CD4-positive, alpha-beta T cell treated with Interleukin-6 for 4 hours (primary cell): ENCODE results near the gene PEBP1.
"Not testable (repeated sequence)": the region's sequence is repeated elsewhere in the genome, so short reads cannot be mapped to it uniquely, and the experiment has no call there.

Source experiments
- DNase-seq: peaks from one replicate; pipeline ENCODE4 v3.0.0-alpha.2; 2020; ENCODE audit warnings: mixed read lengths

The PEBP1 gene

DNA sequence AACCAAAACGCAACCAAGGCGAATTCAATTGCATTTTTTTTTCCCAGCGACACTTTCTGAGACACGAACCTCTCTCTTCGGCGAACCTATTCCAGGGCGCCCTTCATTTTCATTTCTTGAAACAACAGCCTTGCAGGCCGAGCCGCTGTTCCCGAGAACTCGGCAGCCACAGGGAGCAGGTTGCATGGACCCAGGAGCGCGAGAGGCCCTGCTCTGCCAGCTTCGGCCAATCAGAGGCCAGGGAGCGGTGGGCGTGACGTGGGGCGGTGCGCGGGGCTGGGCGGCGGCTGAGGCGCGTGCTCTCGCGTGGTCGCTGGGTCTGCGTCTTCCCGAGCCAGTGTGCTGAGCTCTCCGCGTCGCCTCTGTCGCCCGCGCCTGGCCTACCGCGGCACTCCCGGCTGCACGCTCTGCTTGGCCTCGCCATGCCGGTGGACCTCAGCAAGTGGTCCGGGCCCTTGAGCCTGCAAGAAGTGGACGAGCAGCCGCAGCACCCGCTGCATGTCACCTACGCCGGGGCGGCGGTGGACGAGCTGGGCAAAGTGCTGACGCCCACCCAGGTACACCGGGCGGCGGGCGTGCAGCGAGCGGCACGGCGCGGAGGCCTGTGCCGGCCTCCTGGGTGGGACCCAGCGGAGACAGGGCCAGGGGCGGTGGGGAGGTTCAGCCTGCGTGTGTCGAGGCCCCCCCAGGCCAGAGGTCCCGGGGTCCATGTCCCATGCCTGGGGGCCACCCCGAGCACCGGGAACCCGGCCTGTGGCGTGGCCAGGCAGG is at the start of gene PEBP1:
TSS of gene PEBP1 (plus strand) at position 337 of the 771 bp plus-strand sequence. CDS start at position 423, 86 bp downstream.
- peak; percentile 95 for DNase-seq

DNA sequence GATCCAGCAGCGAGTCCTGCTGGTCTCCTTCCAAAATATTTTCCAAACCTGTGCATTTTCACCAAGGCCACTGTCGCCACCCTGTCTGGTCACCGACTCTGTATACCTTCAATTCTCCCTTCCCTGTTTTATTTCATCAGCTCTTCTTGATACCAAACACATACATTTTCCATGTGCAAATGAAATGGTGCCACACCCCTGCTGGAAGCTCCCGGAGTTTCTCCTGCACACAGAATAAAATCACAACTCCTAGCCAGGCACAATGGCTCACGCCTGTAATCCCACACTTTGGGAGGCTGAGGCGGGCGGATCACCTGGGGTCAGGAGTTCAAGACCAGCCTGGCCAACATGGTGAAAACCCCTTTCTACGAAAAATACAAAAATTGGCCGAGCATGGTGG is 46.1 kb upstream of the PEBP1 start:
- no peak for DNase-seq

DNA sequence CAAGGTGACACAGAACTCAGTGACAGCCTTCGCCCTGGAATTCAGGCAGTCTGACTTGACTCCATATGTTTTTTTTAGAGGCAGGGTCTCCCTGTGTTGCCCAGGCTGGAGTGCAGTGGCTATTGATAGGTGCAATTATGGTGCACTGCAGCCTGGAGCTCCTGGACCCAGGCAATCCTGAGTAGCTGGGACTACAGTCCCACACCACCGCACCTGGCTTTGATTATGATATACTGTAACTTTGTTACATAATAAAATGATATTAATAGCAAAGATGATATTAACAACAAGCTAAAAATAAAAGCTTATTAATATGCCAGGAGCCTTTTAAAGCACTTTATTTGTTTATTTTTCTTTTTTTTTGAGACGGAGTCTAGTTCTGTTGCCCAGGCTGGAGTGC is 41.9 kb upstream of the PEBP1 start:
- DNase-seq = no peak

DNA sequence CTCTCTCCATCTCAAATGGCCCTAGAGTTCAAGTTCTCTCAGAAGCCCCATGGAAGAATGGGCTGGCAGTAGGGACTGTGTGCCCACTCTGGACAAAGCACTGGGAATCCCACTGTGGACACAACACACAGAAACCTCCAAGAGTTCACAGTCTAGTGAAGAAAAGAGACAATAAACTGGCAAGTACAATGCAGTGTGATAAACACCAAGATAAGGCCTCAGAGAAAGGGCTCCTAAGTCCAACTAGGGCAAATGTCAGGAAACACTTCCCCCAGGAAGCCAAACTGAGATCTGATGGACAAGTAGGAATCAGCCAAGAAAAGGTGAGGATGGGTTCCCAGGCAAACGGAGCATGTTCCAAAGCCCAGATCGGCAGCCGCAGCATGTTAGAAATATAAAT is 37.5 kb upstream of the PEBP1 start:
- DNase-seq = no peak

DNA sequence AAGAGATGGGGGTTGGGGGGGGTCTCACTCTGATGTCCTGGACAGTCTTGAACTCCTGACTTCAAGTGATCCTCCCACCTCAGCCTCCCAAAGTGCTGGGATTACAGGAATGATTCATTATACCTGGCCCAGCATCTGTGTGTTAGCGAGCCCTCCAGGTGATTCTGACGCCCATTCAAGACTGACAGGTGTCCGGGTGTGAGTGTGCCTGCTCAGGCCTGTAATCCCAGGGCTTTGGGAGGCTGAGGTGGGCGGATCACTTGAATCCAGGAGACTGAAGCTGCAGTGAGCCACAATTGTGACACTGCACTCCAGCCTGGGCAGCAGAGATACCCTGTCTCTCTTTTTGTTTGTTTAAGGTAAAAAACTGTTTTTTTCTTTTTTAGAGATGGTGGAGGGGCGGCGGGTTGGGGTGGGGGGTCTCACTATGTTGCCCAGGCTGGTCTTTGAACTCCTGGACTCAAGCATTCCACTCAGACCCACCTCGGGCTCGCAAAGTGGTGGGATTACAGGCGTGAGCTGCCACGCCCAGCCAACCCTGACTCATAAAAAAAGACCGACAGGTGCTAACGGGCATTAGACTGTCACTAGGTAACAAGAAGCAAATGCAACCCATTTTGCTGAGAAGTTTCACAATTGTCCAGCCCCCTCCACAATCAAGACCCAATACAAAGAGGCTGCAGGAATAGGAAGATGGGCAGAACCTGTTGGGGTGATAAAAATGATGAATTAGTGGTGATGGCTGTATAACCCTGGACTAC is 36.8 kb upstream of the PEBP1 start:
- no peak for DNase-seq

DNA sequence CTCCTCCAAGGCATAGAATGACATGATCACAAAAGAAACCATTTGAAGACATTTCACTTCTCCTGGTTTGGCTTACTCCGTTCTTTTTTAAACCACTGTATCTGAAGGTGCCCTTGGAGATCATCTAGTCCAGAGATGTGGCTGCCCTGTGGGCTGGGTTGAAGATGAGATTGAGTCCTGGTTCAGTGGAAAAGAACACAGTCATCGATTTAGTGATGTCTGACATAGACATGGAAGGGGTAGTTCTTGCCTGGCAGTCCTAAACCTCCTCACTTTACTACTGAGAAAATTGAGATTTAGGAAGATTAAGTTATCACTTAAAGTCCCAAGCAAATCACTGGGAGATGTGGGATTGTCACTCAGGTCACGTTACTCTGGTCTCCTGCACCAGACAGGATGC is 34.9 kb upstream of the PEBP1 start:
- DNase-seq = no peak

DNA sequence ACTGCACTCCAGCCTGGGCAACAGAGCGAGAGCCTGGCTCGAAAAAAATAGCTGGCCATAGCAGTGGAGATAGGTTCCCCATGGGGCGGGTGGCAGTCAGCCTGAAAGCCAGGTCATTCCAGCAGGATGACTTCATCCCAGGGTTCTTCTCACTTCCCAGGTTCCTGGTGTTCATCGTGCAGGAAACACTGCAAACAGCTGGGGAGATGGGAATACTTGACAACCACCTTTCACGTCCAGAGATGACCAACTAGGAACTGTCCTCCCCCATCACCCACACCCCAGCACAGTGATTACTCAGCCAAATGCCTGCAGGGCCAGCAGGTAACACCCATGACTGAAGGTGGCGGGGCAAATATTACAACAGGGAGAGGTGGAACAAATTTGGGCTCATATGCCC is 33.9 kb upstream of the PEBP1 start:
- no peak for DNase-seq

DNA sequence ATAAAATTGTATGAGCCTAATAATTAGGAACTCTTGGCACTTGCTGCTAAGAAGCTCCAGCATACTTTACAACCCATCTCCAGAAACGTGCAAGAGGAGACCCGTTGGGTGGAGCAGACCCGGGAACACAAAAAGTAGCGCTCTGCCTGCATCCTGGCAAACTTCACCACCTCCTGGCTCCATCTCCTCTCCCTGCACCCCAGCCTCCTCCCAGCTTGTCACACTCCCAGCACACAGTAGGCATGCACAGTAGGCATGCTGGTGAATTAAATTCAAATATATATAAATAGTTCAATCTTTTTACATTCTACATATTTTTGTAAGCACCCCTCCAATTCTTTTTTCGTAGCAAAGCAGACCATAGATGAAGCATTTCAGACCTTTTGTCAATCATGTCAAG is 33.3 kb upstream of the PEBP1 start:
- DNase-seq = no peak

DNA sequence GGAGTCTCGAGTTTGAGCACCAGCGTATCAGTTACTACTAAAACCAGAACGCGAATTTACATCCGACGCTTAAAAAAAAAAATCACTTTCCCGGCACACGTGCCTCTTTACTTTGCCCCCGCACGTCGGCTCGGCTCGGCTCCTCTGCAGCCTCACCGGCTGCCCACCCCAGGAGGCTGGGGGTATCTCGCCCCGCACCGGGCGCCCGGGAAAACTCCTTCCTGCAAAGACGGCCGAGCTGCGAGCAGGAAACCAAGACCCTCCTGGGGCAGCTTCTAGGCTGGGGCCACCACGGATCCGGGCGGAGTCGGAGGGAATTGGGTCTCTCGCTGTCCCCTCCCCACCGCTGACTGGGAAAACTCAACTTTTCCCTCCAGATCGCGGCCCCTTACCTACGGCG is 32.7 kb upstream of the PEBP1 start:
- DNase-seq = no peak

DNA sequence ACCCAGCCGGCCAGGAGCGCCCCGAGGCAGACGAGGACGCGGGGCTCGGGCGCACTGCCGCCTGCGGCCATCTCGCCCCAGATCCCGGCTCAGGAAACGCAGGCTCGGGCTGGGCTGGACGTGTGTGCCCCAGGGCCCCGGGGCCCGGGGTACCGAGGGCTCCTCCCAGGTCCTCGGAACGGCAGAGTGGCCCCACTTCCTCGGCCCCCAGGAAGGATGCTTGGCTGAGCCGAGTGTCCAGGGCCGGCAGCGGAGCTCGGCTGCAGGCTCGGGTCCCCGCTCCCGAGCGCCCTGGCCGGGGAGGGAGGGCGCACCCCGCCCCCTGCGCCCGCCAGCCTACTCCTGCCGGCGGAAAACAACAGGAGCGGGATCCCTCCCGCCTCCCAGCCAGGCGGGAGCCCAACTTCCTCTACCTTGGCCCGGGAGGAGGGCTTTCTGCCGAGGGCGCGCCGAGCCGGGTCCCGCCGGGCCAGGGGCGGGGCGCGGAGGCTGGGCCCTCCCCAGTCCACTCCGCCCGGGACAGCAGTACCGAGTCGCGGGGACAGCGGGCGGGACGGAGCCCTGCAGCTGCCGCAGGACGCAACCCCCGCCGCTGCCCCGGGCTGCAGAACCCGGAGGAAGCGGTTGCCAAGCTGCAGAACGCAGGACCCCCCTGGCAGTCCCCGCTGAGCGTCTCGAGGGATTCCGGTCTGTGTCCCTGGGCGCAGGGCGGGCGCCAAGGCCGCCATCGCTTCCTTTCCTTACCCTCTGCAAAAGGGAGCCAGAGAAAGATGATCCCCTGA is 32.1 kb upstream of the PEBP1 start, which contains the start of gene VSIG10:
TSS of gene VSIG10 (minus strand) at position 411 of the 782 bp plus-strand sequence. CDS start at position 71, 340 bp downstream.
- DNase-seq = peak; percentile 16

DNA sequence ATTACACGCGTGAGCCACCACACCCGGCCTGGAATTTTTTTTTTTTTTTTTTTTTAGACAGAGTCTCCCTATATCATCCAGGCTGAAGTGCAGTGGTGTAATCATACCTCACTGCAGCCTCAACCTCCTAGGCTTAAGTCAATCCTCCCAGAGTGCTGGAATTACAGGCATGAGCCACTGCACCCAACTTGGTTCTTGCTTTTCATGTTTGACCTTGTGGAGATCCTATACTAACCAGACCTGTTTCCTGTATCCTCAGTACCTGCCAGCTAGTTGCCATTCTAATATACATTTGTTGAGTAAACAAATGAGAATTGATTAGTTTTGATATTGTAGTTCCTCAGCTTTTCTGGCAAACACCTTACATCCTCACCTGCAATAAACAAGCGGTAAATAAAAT is 28.9 kb upstream of the PEBP1 start:
- no peak for DNase-seq

DNA sequence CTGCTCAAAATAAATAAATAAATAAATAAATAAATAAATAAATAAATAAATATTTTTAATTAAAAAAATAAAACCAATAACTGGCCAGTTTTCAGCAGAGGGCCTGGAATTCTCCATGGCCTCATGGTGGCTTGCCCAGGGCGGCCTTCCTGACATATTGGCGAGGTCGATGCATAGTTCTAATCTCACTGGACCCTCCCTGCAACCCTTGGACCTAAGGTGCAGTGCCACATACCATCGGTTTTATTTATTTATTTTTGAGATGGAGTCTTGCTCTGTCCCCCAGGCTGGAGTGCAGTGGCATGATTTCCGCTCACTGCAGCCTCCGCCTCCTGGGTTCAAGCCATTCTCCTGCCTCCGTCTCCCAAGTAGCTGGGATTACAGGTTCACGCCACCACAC is 28.2 kb upstream of the PEBP1 start:
- DNase-seq = no peak

DNA sequence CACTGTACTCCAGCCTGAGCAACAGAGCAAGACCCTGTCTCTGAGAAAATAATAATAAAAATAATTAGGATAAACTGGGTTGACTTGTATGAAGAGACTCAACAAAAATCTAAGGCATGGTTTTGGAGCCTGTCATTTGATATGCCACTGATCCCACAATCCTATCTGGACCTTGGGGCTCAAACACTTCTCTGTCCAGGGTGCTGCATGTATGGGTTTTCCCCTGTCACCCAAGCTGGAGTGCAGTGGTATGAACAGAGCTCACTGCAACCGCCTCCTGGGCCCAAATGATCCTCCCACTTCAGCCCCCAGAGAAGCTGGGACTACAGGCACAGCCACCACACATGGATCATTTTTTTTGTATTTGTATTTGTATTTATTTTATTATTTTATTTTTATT is 26.8 kb upstream of the PEBP1 start:
- DNase-seq = no peak

DNA sequence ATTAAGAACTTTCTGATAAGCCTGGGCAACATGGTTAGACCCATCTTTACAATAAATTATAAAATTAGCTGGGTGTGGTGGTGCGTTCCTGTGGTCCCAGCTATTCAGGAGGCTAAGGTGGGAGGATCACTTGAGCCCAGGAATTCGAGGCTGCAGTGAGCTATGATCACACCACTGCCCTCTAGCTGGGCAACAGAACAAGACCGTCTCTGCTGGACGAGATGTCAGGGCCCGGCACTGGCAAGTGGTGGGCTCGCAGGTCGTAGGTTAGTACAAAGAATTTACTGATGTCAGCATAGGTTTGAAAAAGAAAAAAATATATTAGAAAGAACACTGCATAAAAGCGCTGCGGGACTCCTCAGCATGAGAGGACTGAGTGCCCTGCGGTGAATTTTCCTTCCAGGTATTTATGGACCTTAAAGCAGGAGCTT is 16.5 kb upstream of the PEBP1 start:
- DNase-seq = no peak

DNA sequence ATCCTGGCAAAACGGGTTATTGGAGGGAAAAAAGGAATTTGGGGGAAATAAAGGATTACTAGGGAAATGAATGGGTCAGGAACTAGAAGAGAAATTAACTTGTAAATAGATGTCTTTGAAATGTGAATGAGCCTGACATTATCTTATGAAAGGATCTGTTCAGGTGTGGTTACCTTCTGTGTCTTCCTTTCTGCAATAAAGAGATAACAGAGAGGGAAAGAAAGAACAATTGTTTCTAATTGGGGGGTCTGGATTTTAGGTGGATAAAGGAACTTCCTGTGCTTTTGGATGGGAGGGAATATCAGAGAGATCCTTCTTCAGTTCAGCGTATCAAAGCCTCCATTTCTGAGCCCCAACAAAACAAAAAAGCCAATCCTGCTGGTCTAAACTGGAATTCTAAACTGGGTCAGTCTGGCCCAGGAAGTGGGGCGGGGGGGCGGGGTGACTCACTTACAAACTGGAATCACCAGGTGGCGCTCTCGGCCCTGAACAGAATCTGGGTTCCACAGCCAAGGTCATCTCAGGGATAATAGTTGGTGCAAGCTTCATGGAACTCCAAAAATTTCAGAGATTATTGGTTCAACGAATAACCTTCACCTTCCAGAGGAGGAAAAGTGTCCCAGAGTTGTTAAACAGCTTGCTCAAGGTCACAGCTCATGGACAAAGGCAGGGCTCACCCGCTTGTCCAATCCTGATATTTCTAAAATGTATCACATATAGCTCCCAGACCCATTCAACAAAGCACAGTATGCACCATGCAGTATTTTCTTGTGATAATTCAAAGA is 15.2 kb upstream of the PEBP1 start:
- peak; percentile 78 for DNase-seq

DNA sequence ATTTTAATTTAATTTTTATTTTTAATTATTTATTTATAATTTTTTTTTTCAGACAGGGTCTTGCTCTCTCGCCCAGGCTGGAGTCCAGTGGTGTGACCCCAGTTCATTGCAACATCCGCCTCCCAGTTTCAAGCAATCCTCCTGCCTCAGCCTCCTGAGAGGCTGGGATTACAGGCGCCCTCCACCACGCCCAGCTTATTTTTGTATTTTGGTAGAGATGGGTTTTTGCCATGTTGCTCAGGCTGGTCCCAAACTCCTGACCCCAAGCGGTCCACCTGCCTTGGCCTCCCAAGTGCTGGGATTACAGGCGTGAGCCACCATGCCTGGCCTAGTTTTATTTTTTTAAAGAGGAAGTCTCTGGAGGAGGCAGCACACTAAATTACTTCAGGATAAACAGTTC is 13.7 kb upstream of the PEBP1 start:
- no peak for DNase-seq

DNA sequence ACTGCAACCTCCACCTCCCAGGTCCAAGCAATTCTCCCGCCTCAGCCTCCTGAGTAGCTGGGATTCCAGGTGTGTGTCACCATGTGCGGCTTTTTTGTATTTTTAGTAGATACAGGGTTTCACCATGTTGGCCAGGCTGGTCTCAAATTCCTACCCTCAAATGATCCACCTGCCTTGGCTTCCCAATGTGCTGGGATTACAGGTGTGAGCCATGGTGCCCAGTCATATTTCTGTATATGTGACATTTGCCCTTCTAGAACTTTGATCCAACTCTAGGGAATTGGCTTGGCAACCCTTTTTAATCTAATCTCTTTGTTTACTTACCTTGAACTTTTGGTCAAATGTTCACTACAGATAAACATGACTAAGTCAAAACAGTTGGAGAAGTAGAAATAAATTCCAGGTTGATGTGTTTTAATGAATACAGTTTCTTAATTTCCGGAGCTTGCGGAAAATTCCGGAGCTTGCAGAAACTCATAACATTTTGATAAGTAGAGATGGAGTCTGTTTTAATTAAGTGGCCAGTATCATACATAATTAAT is 11.5 kb upstream of the PEBP1 start:
- DNase-seq = no peak

DNA sequence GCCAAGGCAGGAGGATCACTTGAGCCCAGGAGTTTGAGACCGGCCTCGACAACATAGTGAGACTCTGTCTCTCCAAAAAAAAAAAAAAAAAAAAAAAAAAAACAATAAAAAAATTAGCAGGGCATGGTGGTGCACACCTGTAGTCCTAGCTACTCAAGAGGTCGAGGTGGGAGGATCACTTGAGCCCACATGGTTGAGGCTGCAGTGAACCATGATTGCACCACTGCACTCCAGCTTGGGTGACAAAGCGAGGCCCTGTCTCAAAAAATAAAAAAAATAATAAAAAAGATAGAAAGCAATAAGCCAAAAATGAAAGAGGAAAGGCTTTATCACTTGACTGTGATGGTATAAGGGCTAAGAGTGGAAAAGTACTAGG is 10.2 kb upstream of the PEBP1 start:
- no peak for DNase-seq

DNA sequence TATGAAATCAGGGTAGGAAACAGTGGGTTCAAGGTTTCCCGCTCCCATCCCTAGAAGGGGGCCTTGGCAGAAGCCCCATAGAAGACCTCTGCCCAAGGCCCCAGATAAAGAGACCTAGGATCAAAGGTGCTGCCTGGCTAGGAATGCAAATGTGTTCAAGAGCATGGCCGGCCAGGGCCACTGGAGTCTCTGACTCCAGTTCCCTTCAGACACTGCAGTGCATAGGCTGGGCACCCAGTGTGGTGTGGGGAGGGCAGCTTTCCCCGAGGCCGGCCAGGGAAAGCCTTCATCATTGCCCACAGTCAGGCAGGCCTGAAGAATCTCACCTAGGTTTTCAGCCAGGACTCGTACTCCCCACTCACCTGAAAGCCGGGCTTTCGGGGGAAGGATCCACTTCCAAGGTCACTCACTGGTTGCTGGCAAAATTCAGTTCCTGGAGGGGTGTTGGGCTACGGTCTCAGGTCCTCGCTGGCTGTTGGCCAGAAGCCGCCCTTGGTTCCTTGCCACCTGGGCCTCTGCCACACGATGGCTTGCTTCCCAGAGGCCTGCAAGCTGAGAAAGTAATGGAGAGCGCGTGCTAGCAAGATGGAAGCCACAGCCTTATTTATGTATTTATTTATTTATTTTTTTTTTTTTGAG is 9.7 kb upstream of the PEBP1 start:
- no peak for DNase-seq

DNA sequence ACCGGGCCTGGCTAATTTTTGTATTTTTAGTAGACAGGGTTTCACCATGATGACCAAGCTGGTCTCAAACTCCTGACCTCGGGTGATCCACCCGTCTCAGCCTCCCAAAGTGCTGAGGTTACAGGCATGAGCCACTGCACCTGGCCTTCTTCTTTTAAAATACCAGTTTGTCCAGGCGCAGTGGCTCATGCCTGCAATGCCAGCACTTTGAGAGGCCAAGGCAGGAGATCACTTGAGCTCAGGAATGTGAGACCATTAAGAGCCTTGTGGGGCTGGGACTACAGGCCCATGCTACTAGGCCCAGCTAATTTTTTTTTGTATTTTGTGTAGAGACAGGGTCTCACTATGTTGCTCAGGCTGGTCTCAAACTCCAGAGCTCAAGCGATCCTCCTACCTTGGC is 8.1 kb upstream of the PEBP1 start:
- no peak for DNase-seq

DNA sequence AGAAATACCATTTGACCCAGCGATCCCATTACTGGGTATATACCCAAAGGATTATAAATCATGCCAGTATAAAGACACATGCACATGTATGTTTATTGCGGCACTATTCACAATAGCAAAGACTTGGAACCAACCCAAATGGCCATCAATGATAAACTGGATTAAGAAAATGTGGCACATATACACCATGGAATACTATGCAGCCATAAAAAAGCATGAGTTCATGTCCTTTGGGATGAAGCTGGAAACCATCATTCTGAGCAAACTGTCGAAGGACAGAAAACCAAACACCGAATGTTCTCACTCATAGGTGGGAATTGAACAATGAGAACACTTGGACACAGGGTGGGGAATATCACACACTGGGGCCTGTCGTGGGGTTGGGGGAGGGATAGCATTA is 6.5 kb upstream of the PEBP1 start:
- DNase-seq = not testable (repeated sequence)

DNA sequence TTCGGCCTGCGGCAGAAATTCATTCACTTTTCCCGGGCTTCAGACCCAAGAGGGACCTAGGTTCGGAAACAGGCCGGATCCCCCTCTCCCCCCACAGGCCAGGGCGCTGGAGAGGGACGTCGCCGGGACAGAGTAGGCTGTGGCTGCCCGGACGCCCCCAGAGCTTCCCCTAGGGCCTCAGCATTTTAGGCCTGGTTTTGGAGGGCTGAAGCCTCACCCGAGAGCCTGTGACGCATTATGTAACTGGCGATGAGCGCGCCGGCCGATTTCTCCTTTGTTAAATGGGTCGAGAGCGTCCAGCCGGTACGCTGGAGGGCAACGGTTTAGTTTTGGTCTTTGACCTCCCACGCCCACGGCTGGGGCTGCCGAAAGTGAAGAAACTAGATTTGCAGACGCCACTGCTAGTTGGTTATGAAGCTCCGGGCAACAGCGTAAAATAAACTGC is 657 bp downstream of the PEBP1 start:
- DNase-seq = peak; percentile 41
